MCF 10A (cell line): ENCODE data around the gene SPTBN5. TPM values are rescaled to one million over a fixed set of nuclear protein-coding genes. Genes with fewer than 3 reads are reported as not detected.

ENCODE experiments used
- BruUV-seq: library from RNA; stranded (reverse); fragments of 400-500 nt; replicated peaks from 2 replicates; lab custom pipeline; 2021; lab: Mats Ljungman, UMichigan
- CTCF ChIA-PET: fragments of 300-600 bp; sonication (Branson Sonifier 250); formaldehyde crosslinking; extraction: SDS; loops from one replicate; lab custom pipeline; 2021; ENCODE audit warnings: antibody characterized with exemption, inconsistent platforms; lab: Yijun Ruan, JAX
- POLR2A ChIA-PET: fragments of 300-600, 350-650 bp; sonication (Branson Sonifier 250); formaldehyde crosslinking; extraction: SDS; loops from one replicate; lab custom pipeline; 2020; ENCODE audit warnings: antibody characterized with exemption, inconsistent platforms; lab: Yijun Ruan, JAX
- DNase-seq: peaks from one replicate; pipeline ENCODE4 v3.0.0-alpha.2; 2018; ENCODE audit not compliant: unreplicated experiment
- H3K27ac Mint-ChIP-seq: one replicate; pipeline ENCODE4 v1.8.0; 2022; ENCODE audit warnings: mild to moderate bottlenecking, low read depth, mixed read lengths; ENCODE audit not compliant: unreplicated experiment
- H3K27me3 Mint-ChIP-seq: one replicate; pipeline ENCODE4 v1.8.0; 2022; ENCODE audit warnings: mixed read lengths; ENCODE audit not compliant: insufficient read depth, unreplicated experiment
- H3K36me3 Mint-ChIP-seq: one replicate; pipeline ENCODE4 v1.8.0; 2022; ENCODE audit warnings: mild to moderate bottlenecking, moderate library complexity, mixed read lengths; ENCODE audit not compliant: insufficient read depth, unreplicated experiment
- H3K4me1 Mint-ChIP-seq: one replicate; pipeline ENCODE4 v1.8.0; 2022; ENCODE audit warnings: mixed read lengths; ENCODE audit not compliant: insufficient read depth, unreplicated experiment
- H3K4me3 Mint-ChIP-seq: one replicate; pipeline ENCODE4 v1.8.0; 2022; ENCODE audit warnings: mild to moderate bottlenecking, moderate library complexity, mixed read lengths; ENCODE audit not compliant: unreplicated experiment
- H3K9me3 Mint-ChIP-seq: one replicate; pipeline ENCODE4 v1.8.0; 2022; ENCODE audit warnings: mixed read lengths; ENCODE audit not compliant: unreplicated experiment
- CTCF ChIP-seq: fragments of 200-600 bp; IDR thresholded peaks from one replicate; pipeline ENCODE4 v1.8.0; 2022; ENCODE audit warnings: antibody characterized with exemption, mild to moderate bottlenecking; ENCODE audit not compliant: unreplicated experiment
- intact Hi-C: fragments of 100-400 bp; cut with micrococcal nuclease; formaldehyde crosslinking; loops from 2 replicates; pipeline ENCODE4 v1.14.1; 2022
- total RNA-seq: library from RNA; stranded (reverse); gene quantifications from 2 replicates; pipeline ENCODE4 v1.2.3, GENCODE V29; 2022

SPTBN5 gene
- total RNA-seq, 1 experiment from 2014 or later = 1.1 TPM

GRCh38 chr15:41903782-41904181 lies 9.9 kb upstream of the SPTBN5 start:
- POLR2A ChIA-PET = interaction anchor here (1.2 kb wide), 1 partner anchor 9 kb away, joined by 4 read pairs; no protein-coding TSS in a partner anchor
- no TSS peak for BruUV-seq
- Mint-ChIP-seq H3K4me3 (no peak overlapping the region), H3K36me3 (peaks cover 33% of the 10 kb centered on the region), H3K4me1 (no peaks in the 10 kb centered on the region), H3K27ac (no peak overlapping the region), H3K9me3 (no peaks in the 10 kb centered on the region), H3K27me3 (no peaks in the 10 kb centered on the region)
- DNase-seq = no peak
- TF ChIP-seq CTCF = no peak
- intact Hi-C loops = loop anchor here (1.0 to 5.0 kb wide), 2 partner anchors 76 to 131 kb away; partner anchors contain the start of gene JMJD7
- CTCF ChIA-PET = interaction anchor here (0.5 to 4.2 kb wide), 8 partner anchors 11 to 574 kb away, joined by 3 to 51 read pairs (median 4); partner anchors contain the start of gene MAPKBP1

GRCh38 chr15:41901431-41901830 lies 7.6 kb upstream of the SPTBN5 start:
- no TSS peak for BruUV-seq
- peaks cover 23% of the 10 kb centered on the region for H3K36me3 Mint-ChIP-seq

GRCh38 chr15:41900526-41901380 lies 6.9 kb upstream of the SPTBN5 start:
- intact Hi-C loops = loop anchor here (5.0 kb wide), 1 partner anchor 73 kb away; the partner anchor contains the start of gene JMJD7
- no peak for DNase-seq
- ChIA-PET POLR2A (no interaction called here), CTCF (interaction anchor here (1.2 to 1.4 kb wide), 2 partner anchors 9 to 128 kb away, joined by 3 to 4 read pairs; no protein-coding TSS in a partner anchor)
- Mint-ChIP-seq H3K27ac (no peak overlapping the region), H3K36me3 (peaks cover 23% of the 10 kb centered on the region), H3K9me3 (no peaks in the 10 kb centered on the region), H3K27me3 (no peaks in the 10 kb centered on the region), H3K4me3 (no peak overlapping the region), H3K4me1 (no peaks in the 10 kb centered on the region)
- no peak for TF ChIP-seq CTCF
- BruUV-seq = no TSS peak

More at GRCh38 chr15:41901431-41901830, 7.6 kb upstream of the SPTBN5 start:
- ChIA-PET CTCF (interaction anchor here (1.2 to 4.2 kb wide), 2 partner anchors 8 to 129 kb away, joined by 3 to 51 read pairs; partner anchors contain the start of gene MAPKBP1), POLR2A (interaction anchor here (0.7 kb wide), 1 partner anchor 30 kb away, joined by 3 read pairs; no protein-coding TSS in a partner anchor)
- no peak for DNase-seq
- intact Hi-C loops = loop anchor here (5.0 kb wide), 1 partner anchor 74 kb away; the partner anchor contains the start of gene JMJD7
- no peaks in the 10 kb centered on the region for H3K9me3 Mint-ChIP-seq
- no peak for TF ChIP-seq CTCF
- H3K4me3 Mint-ChIP-seq = no peak overlapping the region
- no peaks in the 10 kb centered on the region for H3K27me3 Mint-ChIP-seq
- H3K27ac Mint-ChIP-seq = no peak overlapping the region
- H3K4me1 Mint-ChIP-seq = no peaks in the 10 kb centered on the region
